Lung (tissue), 12 donors: ENCODE data around the gene MT1G. TPM values are rescaled to one million over a fixed set of nuclear protein-coding genes. Genes with fewer than 3 reads are reported as not detected.
A peak's percentile ranks its signal among the peaks of the same experiment; 100 is the strongest.

Source experiments
- ATAC-seq: fragments of 200-7000 bp; cut with Tn5 transposase; one replicate; pipeline ENCODE4 v1.9.1; 2020; ENCODE audit warnings: moderate number of reproducible peaks; ENCODE audit not compliant: insufficient read depth, low FRiP score
- DNase-seq, 3 donors: peaks; one replicate each; pipeline ENCODE4 v3.0.0-alpha.2; 2013 to 2017
- H3K27ac ChIP-seq, 2 donors: one replicate each; pipeline ENCODE4 v1.5.1; 2013; ENCODE audit warnings: mild to moderate bottlenecking in 2 of 2, moderate library complexity in 2 of 2, control low read depth in 1 of 2, inconsistent platforms in 1 of 2, low read depth in 1 of 2, low read length in 1 of 2
- H3K27me3 ChIP-seq, 3 donors: one replicate each; pipeline ENCODE4 v1.5.1; 2013; ENCODE audit warnings: low read length in 2 of 3; ENCODE audit not compliant: control insufficient read depth in 3 of 3, insufficient read depth in 3 of 3
- H3K36me3 ChIP-seq, 4 donors: one replicate each; pipeline ENCODE4 v1.5.1; 2013; ENCODE audit warnings: low read length in 4 of 4, mild to moderate bottlenecking in 1 of 4, moderate library complexity in 1 of 4; ENCODE audit not compliant: control insufficient read depth in 4 of 4, insufficient read depth in 4 of 4
- H3K4me1 ChIP-seq, 5 donors: one replicate each; pipeline ENCODE4 v1.5.1; 2013; ENCODE audit warnings: low read length in 5 of 5, mild to moderate bottlenecking in 2 of 5, moderate library complexity in 1 of 5; ENCODE audit not compliant: control insufficient read depth in 5 of 5, insufficient read depth in 5 of 5
- H3K4me3 ChIP-seq: one replicate; pipeline ENCODE4 v1.5.1; 2013; ENCODE audit warnings: mild to moderate bottlenecking, control low read depth, moderate library complexity
- H3K9ac ChIP-seq, 2 donors: one replicate each; pipeline ENCODE4 v1.5.1; 2013; ENCODE audit warnings: low read length in 2 of 2, control low read depth in 1 of 2; ENCODE audit not compliant: insufficient read depth in 1 of 2
- H3K9me3 ChIP-seq, 4 donors: one replicate each; pipeline ENCODE4 v1.5.1; 2013; ENCODE audit warnings: low read length in 3 of 4, mild to moderate bottlenecking in 1 of 4, moderate library complexity in 1 of 4; ENCODE audit not compliant: control insufficient read depth in 4 of 4, insufficient read depth in 3 of 4
- CTCF ChIP-seq: IDR thresholded peaks from 2 replicates; pipeline ENCODE4 v1.5.1; 2012; ENCODE audit warnings: mild to moderate bottlenecking; ENCODE audit errors: control extremely low read depth, extremely low read depth
- WGBS, 2 donors: extraction: QIAGEN DNeasy Blood & Tissue Kit; methylation state at CpG; one replicate each; pipeline ENCODE4 v1.1.7; 2013; 5-methylcytosine and 5-hydroxymethylcytosine counted together
- polyA plus RNA-seq, 2 donors: library from polyadenylated mRNA; stranded (reverse); fragments of 200-250 nt; gene quantifications; one replicate each; pipeline ENCODE4 v1.2.1, GENCODE V29; 2013
- total RNA-seq, 2 donors: library from RNA; depleted of rRNA in 1 of 2; stranded (reverse); fragments of >200 nt in 1 of 2; gene quantifications; one replicate each; pipeline ENCODE4 v1.2.1, GENCODE V29; 2014 to 2021
- donor health status: control.
- donor health status: control.
- donor health status: Bipolar disorder and iron deficiency.
- donor health status: healthy.
- donor health status: DM: yes; HTN: yes; CAD: no.

MT1G gene
- total and polyA plus RNA-seq, 4 donors, result 3.5 to 140 (median 78.0) TPM

- TF ChIP-seq CTCF, result no peak
- 81% methylated on average over 3 of the region's 3 CpGs for WGBS, 2 donors
- ATAC-seq (no peak), DNase-seq (no peak)
- peaks cover 0 to 18% (median 0%) of the 10 kb centered on the region in 5 donors for H3K4me1 ChIP-seq
- H3K9ac ChIP-seq, result no peak overlapping the region
- no peaks in the 10 kb centered on the region for H3K36me3 ChIP-seq
- peaks cover 0 to 58% (median 46%) of the 10 kb centered on the region in 3 donors for H3K27me3 ChIP-seq
- no peak overlapping the region for H3K27ac ChIP-seq
- peaks cover 0 to 4% (median 0%) of the 10 kb centered on the region in 4 donors for H3K9me3 ChIP-seq
- no peak overlapping the region for H3K4me3 ChIP-seq
Measured at GRCh38 chr16:56630134-56630533, 37.7 kb downstream of the MT1G start.

GRCh38 chr16:56629531-56629930, 38.3 kb downstream of the MT1G start:
- Histone ChIP-seq H3K9me3 (peaks cover 0 to 1% (median 0%) of the 10 kb centered on the region in 4 donors), H3K4me1 (peaks cover 0 to 21% (median 0%) of the 10 kb centered on the region in 5 donors), H3K36me3 (no peaks in the 10 kb centered on the region), H3K9ac (no peak overlapping the region), H3K27ac (no peak overlapping the region), H3K4me3 (no peak overlapping the region), H3K27me3 (peaks cover 0 to 56% (median 44%) of the 10 kb centered on the region in 3 donors)
- DNase-seq (no peak), ATAC-seq (no peak)
- TF ChIP-seq CTCF, result no peak
- WGBS, 2 donors, result 90 to 91% methylated on average over 3 of the region's 3 CpGs

GRCh38 chr16:56628486-56629350, 39.1 kb downstream of the MT1G start:
- DNase-seq, result no peak
- H3K4me1 ChIP-seq, result peaks cover 0 to 21% (median 0%) of the 10 kb centered on the region in 5 donors
- no peak for TF ChIP-seq CTCF
- 76 to 79% methylated on average over 9 of the region's 9 CpGs for WGBS, 2 donors
- peaks cover 0 to 1% (median 0%) of the 10 kb centered on the region in 4 donors for H3K9me3 ChIP-seq
- no peaks in the 10 kb centered on the region for H3K36me3 ChIP-seq
- peaks cover 0 to 51% (median 36%) of the 10 kb centered on the region in 3 donors for H3K27me3 ChIP-seq
- H3K9ac ChIP-seq, result no peak overlapping the region
- no peak for ATAC-seq
- H3K4me3 ChIP-seq, result no peak overlapping the region
- peak overlapping the region in 1 of 2 donors; percentile 3 for H3K27ac ChIP-seq
